GM12878 (cell line): ENCODE results near the gene RAB30. TPM values are rescaled to one million over a fixed set of nuclear protein-coding genes. Genes with fewer than 3 reads are reported as not detected.

Source experiments
- ATAC-seq: fragments of 200-7000 bp; cut with Tn5 transposase; 3 replicates; pipeline ENCODE4 v1.9.1; 2020; ENCODE audit warnings: mild to moderate bottlenecking, moderate library complexity
- BruUV-seq: library from RNA; stranded (reverse); fragments of 400-500 nt; replicated peaks from 2 replicates; lab custom pipeline; 2021; lab: Mats Ljungman, UMichigan
- CTCF ChIA-PET: fragments of 300-600 bp; sonication (Branson Sonifier 250); formaldehyde crosslinking; extraction: SDS; loops from one replicate; lab custom pipeline; 2021; ENCODE audit warnings: inconsistent platforms; lab: Yijun Ruan, JAX
- POLR2A ChIA-PET: fragments of 350-600 bp; formaldehyde crosslinking; extraction: SDS; loops from one replicate; lab custom pipeline; 2021; ENCODE audit warnings: inconsistent platforms; lab: Charles Lee
- RAD21 ChIA-PET: fragments of 300-600 bp; sonication (Branson Sonifier 250); formaldehyde crosslinking; loops from one replicate; lab custom pipeline; 2023; ENCODE audit warnings: antibody characterized with exemption; ENCODE audit not compliant: unreplicated experiment; lab: Charles Lee
- SMC1A ChIA-PET: fragments of 300-600 bp; sonication (Branson Sonifier 250); formaldehyde crosslinking; loops from one replicate; lab custom pipeline; 2023; ENCODE audit not compliant: unreplicated experiment, uncharacterized antibody; lab: Charles Lee
- DNase-seq: peaks from one replicate; pipeline ENCODE4 v3.0.0-alpha.2; 2011; ENCODE audit warnings: low read depth, low spot score
- FAIRE-seq: peaks from 3 replicates; lab custom pipeline; 2011; peaks lifted over from hg19 to GRCh38; lab: Jason Lieb, UNC
- H2AFZ ChIP-seq: 2 replicates; pipeline ENCODE4 v1.6.0; 2011; ENCODE audit warnings: low read depth, low read length, control low read depth; ENCODE audit not compliant: control insufficient read depth
- H3K27ac ChIP-seq: 2 replicates; pipeline ENCODE4 v1.5.1; 2011; ENCODE audit warnings: control low read depth; ENCODE audit not compliant: control insufficient read depth, insufficient read depth
- H3K27me3 ChIP-seq, 2 experiments: replicated peaks in 1 of 2; 2 replicates each; pipeline versions ENCODE4 v1.6.0 to v1.6.1; 2011; ENCODE audit warnings: low read length in 1 of 2; ENCODE audit not compliant: control insufficient read depth in 2 of 2, insufficient read depth in 2 of 2
- H3K36me3 ChIP-seq, 2 experiments: 2 replicates each; pipeline ENCODE4 v1.5.1; 2011; ENCODE audit warnings: low read length in 1 of 2; ENCODE audit not compliant: control insufficient read depth in 2 of 2, insufficient read depth in 2 of 2
- H3K4me1 ChIP-seq: 2 replicates; pipeline ENCODE4 v1.6.1; 2011; ENCODE audit warnings: mild to moderate bottlenecking, low read length, moderate library complexity, mixed read lengths; ENCODE audit not compliant: control insufficient read depth, insufficient read depth
- H3K4me2 ChIP-seq: 2 replicates; pipeline ENCODE4 v1.6.0; 2011; ENCODE audit warnings: control low read depth; ENCODE audit not compliant: control insufficient read depth, insufficient read depth
- H3K4me3 ChIP-seq: fragments of 200-600 bp; sonication (generic); 2 replicates; pipeline ENCODE4 v1.5.1; 2016
- H3K79me2 ChIP-seq: 2 replicates; pipeline ENCODE4 v1.6.0; 2011; ENCODE audit warnings: low read length; ENCODE audit not compliant: control insufficient read depth, insufficient read depth
- H3K9ac ChIP-seq: 2 replicates; pipeline ENCODE4 v1.8.0; 2011; ENCODE audit warnings: low read length, control low read depth, mixed read lengths; ENCODE audit not compliant: control insufficient read depth, insufficient read depth
- H3K9me3 ChIP-seq: replicated peaks from 3 replicates; pipeline ENCODE4 v1.5.1; 2011; ENCODE audit warnings: mild to moderate bottlenecking, low read length; ENCODE audit not compliant: control insufficient read depth, insufficient read depth
- H4K20me1 ChIP-seq: 2 replicates; pipeline ENCODE4 v1.6.0; 2011; ENCODE audit not compliant: control insufficient read depth, insufficient read depth
- E2F4 ChIP-seq: IDR thresholded peaks from 2 replicates; pipeline ENCODE4 v1.6.1; 2012; ENCODE audit warnings: low read depth, low read length, improper control_type of control experiment
- FOS ChIP-seq: IDR thresholded peaks from 3 replicates; pipeline ENCODE4 v1.6.1; 2011; ENCODE audit warnings: borderline replicate concordance; ENCODE audit not compliant: insufficient read length; ENCODE audit errors: extremely low read depth
- IKZF1 ChIP-seq: fragments of 450-650 bp; conservative IDR thresholded peaks from 2 replicates; pipeline ENCODE4 v1.6.1; 2017; ENCODE audit warnings: antibody characterized with exemption, mild to moderate bottlenecking
- IKZF2 ChIP-seq, 2 experiments: fragments of 450-650 bp; IDR thresholded peaks; 2 replicates each; pipeline ENCODE4 v1.6.1; 2017; ENCODE audit warnings: mild to moderate bottlenecking in 2 of 2, moderate library complexity in 2 of 2
- MEF2A ChIP-seq: IDR thresholded peaks from 2 replicates; pipeline ENCODE4 v1.6.1; 2011; ENCODE audit warnings: low read depth, mild to moderate bottlenecking, low read length, moderate library complexity; ENCODE audit not compliant: insufficient read depth
- MEF2B ChIP-seq: fragments of 450-650 bp; IDR thresholded peaks from 2 replicates; pipeline ENCODE4 v1.6.1; 2018; ENCODE audit warnings: mild to moderate bottlenecking, moderate library complexity; ENCODE audit not compliant: partially characterized antibody, poor library complexity, severe bottlenecking
- MTA3 ChIP-seq: IDR thresholded peaks from 2 replicates; pipeline ENCODE4 v1.6.1; 2012; ENCODE audit warnings: low read length, inconsistent platforms, borderline replicate concordance
- MYB ChIP-seq: fragments of 150-350 bp; IDR thresholded peaks from 2 replicates; pipeline ENCODE4 v1.6.1; 2014; ENCODE audit warnings: mild to moderate bottlenecking, low read depth, low read length, borderline replicate concordance
- NR2F1 ChIP-seq: fragments of 450-650 bp; conservative IDR thresholded peaks from 2 replicates; pipeline ENCODE4 v1.6.1; 2017; ENCODE audit warnings: mild to moderate bottlenecking
- PBX3 ChIP-seq: IDR thresholded peaks from 2 replicates; pipeline ENCODE4 v1.6.1; 2011; ENCODE audit warnings: mild to moderate bottlenecking, low read depth, low read length, moderate library complexity; ENCODE audit not compliant: insufficient replicate concordance
- PML ChIP-seq: IDR thresholded peaks from 2 replicates; pipeline ENCODE4 v1.6.1; 2012; ENCODE audit warnings: low read length, inconsistent platforms
- SIN3A ChIP-seq: IDR thresholded peaks from 2 replicates; pipeline ENCODE4 v1.6.1; 2012; ENCODE audit warnings: low read depth, low read length, improper control_type of control experiment
- SKIL ChIP-seq: fragments of 450-650 bp; IDR thresholded peaks from 2 replicates; pipeline ENCODE4 v1.6.1; 2017; ENCODE audit warnings: mild to moderate bottlenecking, low read depth, inconsistent platforms; ENCODE audit not compliant: poor library complexity, severe bottlenecking
- SMAD5 ChIP-seq: IDR thresholded peaks from 2 replicates; pipeline ENCODE4 v1.6.1; 2016; ENCODE audit warnings: antibody characterized with exemption, low read depth
- SREBF2 ChIP-seq: IDR thresholded peaks from 2 replicates; pipeline ENCODE4 v1.6.1; 2012; ENCODE audit warnings: mild to moderate bottlenecking, low read length
- ZNF274 ChIP-seq: IDR thresholded peaks from one replicate; pipeline ENCODE4 v1.8.0; 2011; ENCODE audit not compliant: insufficient read length, insufficient read depth
- ZNF687 ChIP-seq: fragments of 450-650 bp; IDR thresholded peaks from 2 replicates; pipeline ENCODE4 v1.6.1; 2017; ENCODE audit warnings: mild to moderate bottlenecking, moderate library complexity
- WGBS: methylation state at CpG from one replicate; pipeline ENCODE4 v1.1.6; 2016; ENCODE audit warnings: low lambda C conversion rate; ENCODE audit not compliant: insufficient replicate concordance, insufficient coverage; ENCODE audit errors: missing lambda C conversion rate; 5-methylcytosine and 5-hydroxymethylcytosine counted together
- in situ Hi-C: fragments of 300-500 bp; cut with MboI; formaldehyde crosslinking; loops from 9 replicates; pipeline ENCODE4 v1.14.3; 2018; ENCODE audit warnings: mixed read lengths
- intact Hi-C: fragments of 100-400 bp; cut with micrococcal nuclease; formaldehyde crosslinking; loops from one replicate; pipeline ENCODE4 v1.14.2; 2022; ENCODE audit not compliant: unreplicated experiment
- polyA plus RNA-seq, 11 experiments: library from polyadenylated mRNA; depleted of rRNA in 4 of 11; unstranded in 6 of 11; stranded (reverse) in 5 of 11; fragments of >200 nt; fragmentation: Nextera tagmentation in 4 of 11; fragmentation: Illumina TruSeq in 1 of 11; extraction: Ambion mirVana in 4 of 11; extraction: Trizol in 1 of 11; gene quantifications; 1 replicate in 1 of 11; 2 replicates in 10 of 11; pipeline versions ENCODE4 v1.2.1 to v1.2.3, GENCODE V29; 2011 to 2016; ENCODE audit warnings: inconsistent platforms in 2 of 11, missing spikeins in 2 of 11, low read depth in 1 of 11
- total RNA-seq, 4 experiments: library from RNA; depleted of rRNA in 3 of 4; stranded (reverse); fragments of >200 nt in 3 of 4; fragmentation: Illumina TruSeq in 1 of 4; extraction: Trizol in 1 of 4; gene quantifications; 2 replicates each; pipeline versions ENCODE4 v1.2.1 to v1.2.3, GENCODE V29; 2013 to 2021

The RAB30 gene
- total and polyA plus RNA-seq, 10 of the 15 experiments (the other 5 are each of a cell fraction or from before 2014, with no cell fraction given) = 9.8 to 26.7 (median 19.2) TPM

- Histone ChIP-seq H3K9ac (no peak overlapping the region), H3K27ac (no peak overlapping the region), H3K79me2 (peaks cover 3% of the 10 kb centered on the region), H3K4me2 (no peak overlapping the region), H3K4me3 (no peak overlapping the region), H3K27me3 (no peaks in the 10 kb centered on the region), H3K36me3 (peaks cover 4 to 11% of the 10 kb centered on the region in 2 experiments), H4K20me1 (no peaks in the 10 kb centered on the region), H3K9me3 (no peaks in the 10 kb centered on the region), H2AFZ (no peak overlapping the region), H3K4me1 (peaks cover 31% of the 10 kb centered on the region)
- WGBS = 100% methylated on average over 1 of the region's 1 CpG
- CTCF ChIA-PET = interaction anchor here (0.9 to 2.0 kb wide), 5 partner anchors 11 to 125 kb away, joined by 3 to 5 read pairs (median 3); no protein-coding TSS in a partner anchor
- RAD21 ChIA-PET = interaction anchor here (0.7 to 2.3 kb wide), 8 partner anchors 12 to 164 kb away, joined by 3 to 7 read pairs (median 3); no protein-coding TSS in a partner anchor
- no TSS peak for BruUV-seq
- no peak for TF ChIP-seq ZNF687
- TF ChIP-seq MEF2B = no peak
- TF ChIP-seq MEF2A = no peak
- TF ChIP-seq PBX3 = no peak
- TF ChIP-seq E2F4 = no peak
- no peak for TF ChIP-seq MYB
- no peak for TF ChIP-seq IKZF2 (IDR thresholded peaks at IDR 0.05)
- TF ChIP-seq IKZF1 = no peak
- no peak for TF ChIP-seq FOS
- no peak for TF ChIP-seq SKIL
- no peak for TF ChIP-seq PML
- TF ChIP-seq SREBF2 = no peak
- no peak for TF ChIP-seq NR2F1
- TF ChIP-seq ZNF274 = no peak
- TF ChIP-seq MTA3 = no peak
- TF ChIP-seq SIN3A = no peak
- TF ChIP-seq SMAD5 = no peak
- no peak for FAIRE-seq
- SMC1A ChIA-PET = interaction anchor here (0.8 to 3.5 kb wide), 13 partner anchors 9 to 258 kb away, joined by 3 to 16 read pairs (median 5); no protein-coding TSS in a partner anchor
- POLR2A ChIA-PET = interaction anchor here (0.7 to 12.1 kb wide), 2 partner anchors 62 to 75 kb away, joined by 4 to 142 read pairs; partner anchors contain the start of gene RAB30
- in situ Hi-C loops = no loop called here
- ATAC-seq = no peak
- intact Hi-C loops = no loop called here
- DNase-seq = no peak
Measured at GRCh38 chr11:82992223-82992622, 79.5 kb downstream of the RAB30 start.
